ENCODE measurements around the gene ADD3. TPM values are rescaled to one million over a fixed set of nuclear protein-coding genes. Genes with fewer than 3 reads are reported as not detected.
A peak's percentile ranks its signal among the peaks of the same experiment; 100 is the strongest.
"Not testable (repeated sequence)": the region's sequence is repeated elsewhere in the genome, so short reads cannot be mapped to it uniquely, and the experiment has no call there.

Gene ADD3
- total RNA-seq, 4 donors from 2014 or later: 236 to 545 (median 314) TPM

DNA sequence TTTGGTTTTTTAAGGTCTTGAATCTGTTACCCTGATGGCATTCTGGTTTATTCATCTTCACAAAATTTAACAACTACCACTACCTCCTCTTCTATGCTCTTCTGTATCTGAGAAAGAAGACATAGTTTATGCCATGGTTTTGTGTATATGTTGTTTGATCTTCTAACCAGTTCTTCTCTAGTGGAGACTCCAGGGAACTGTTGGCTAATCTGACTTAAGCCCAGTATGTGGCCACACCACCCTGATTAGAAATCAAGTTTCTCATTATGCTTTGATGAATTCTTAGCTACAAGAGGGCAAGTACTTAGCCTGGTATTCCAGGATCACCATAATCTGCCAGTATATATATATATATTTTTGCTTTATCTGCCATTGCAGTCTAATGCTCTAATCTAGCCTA lies 100.1 kb downstream of the ADD3 start:
- Histone ChIP-seq H3K4me3 (no peak overlapping the region), H3K27me3 (no peaks in the 10 kb centered on the region), H3K36me3 (peaks cover 0 to 20% (median 0%) of the 10 kb centered on the region in 3 donors), H3K27ac (no peak overlapping the region), H3K9me3 (no peaks in the 10 kb centered on the region), H3K4me1 (no peaks in the 10 kb centered on the region)
- no peak for DNase-seq
- TF ChIP-seq, protein P1, sequence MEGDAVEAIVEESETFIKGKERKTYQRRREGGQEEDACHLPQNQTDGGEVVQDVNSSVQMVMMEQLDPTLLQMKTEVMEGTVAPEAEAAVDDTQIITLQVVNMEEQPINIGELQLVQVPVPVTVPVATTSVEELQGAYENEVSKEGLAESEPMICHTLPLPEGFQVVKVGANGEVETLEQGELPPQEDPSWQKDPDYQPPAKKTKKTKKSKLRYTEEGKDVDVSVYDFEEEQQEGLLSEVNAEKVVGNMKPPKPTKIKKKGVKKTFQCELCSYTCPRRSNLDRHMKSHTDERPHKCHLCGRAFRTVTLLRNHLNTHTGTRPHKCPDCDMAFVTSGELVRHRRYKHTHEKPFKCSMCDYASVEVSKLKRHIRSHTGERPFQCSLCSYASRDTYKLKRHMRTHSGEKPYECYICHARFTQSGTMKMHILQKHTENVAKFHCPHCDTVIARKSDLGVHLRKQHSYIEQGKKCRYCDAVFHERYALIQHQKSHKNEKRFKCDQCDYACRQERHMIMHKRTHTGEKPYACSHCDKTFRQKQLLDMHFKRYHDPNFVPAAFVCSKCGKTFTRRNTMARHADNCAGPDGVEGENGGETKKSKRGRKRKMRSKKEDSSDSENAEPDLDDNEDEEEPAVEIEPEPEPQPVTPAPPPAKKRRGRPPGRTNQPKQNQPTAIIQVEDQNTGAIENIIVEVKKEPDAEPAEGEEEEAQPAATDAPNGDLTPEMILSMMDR (IDR thresholded peaks at IDR 0.05): peak in 2 of 6 experiments; percentile 7 to 9
- no peak for TF ChIP-seq POLR2A (IDR thresholded peaks at IDR 0.05)

DNA sequence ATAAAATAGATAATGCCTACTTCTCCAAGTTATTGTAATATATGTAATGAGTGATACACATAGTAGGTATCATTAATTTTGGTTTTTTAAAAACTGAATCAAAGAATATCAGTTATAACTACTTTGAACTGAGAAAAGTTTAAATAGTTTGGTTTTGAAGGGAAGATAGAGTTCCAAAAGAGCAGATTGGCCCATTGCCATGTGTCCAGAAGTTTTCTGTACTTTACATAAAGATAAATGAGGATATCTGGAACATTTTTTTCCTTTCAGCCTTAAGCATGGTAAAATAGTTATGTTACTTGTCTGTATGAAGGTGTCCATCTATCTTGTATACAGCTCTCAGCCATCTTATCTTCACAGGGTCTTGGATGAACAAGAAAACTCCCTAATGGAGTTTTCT lies 101.7 kb downstream of the ADD3 start:
- Histone ChIP-seq H3K36me3 (peaks cover 0 to 22% (median 0%) of the 10 kb centered on the region in 3 donors), H3K4me1 (no peaks in the 10 kb centered on the region), H3K4me3 (no peak overlapping the region), H3K9me3 (no peaks in the 10 kb centered on the region), H3K27me3 (no peaks in the 10 kb centered on the region), H3K27ac (no peak overlapping the region)
- no peak for DNase-seq
- TF ChIP-seq, protein P1 (IDR thresholded peaks at IDR 0.05): no peak
- no peak for TF ChIP-seq POLR2A (IDR thresholded peaks at IDR 0.05)

DNA sequence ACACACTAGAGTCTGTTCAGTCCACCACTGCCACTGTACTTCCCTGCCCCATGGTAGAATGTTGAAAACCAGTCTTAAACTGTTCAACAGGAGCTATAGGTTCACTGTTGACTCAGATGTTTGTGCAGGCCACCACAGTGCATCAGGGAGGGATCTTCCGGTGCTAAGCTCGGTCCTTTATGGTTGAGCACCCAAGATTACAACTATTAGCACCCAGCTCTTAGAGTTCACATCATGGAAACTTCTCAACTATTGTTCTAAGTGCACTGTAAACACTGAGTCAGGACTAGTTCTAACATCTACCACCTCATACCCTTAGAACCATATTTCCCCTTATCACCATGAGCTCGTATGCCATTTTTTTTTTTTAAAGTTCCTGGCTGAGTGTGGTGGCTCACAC lies 102.6 kb downstream of the ADD3 start:
- TF ChIP-seq POLR2A (IDR thresholded peaks at IDR 0.05): no peak
- TF ChIP-seq, protein P1 (IDR thresholded peaks at IDR 0.05): no peak
- Histone ChIP-seq H3K9me3 (no peaks in the 10 kb centered on the region), H3K27ac (no peak overlapping the region), H3K4me1 (no peaks in the 10 kb centered on the region), H3K27me3 (no peaks in the 10 kb centered on the region), H3K4me3 (no peak overlapping the region), H3K36me3 (peaks cover 0 to 29% (median 0%) of the 10 kb centered on the region in 3 donors)
- no peak for DNase-seq

DNA sequence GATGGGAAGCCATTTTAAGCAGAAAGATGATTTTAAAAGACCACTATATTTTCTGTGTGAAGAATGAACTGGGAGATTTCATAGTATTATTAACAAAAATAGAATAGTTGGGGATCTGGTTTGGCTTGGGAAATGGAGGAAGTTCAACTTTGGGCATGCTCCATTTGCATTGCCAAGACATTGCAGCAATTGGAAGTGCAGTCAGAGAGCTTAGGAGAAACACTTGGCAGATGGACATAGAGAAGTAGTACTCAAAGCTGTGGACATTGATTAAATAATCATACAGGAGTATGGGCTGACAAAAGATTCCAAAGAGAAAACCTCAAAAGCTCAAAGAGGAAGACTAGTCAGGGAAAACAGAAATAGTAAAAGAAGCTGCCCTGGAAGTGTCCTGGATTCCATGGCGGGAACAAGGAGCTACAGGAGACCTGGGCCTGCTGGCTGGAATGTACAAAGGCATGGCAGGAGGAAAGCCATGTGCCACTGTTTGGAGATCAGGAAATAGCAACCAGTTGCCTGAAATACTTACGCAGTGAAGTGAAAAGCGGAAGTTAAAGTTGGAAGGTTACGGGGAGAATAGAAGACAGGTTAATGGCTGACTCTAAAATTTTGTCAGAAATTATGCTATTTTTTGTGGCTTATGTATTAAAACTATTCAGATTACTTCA lies 106.0 kb downstream of the ADD3 start:
- no peak for DNase-seq
- H3K27me3 ChIP-seq: no peaks in the 10 kb centered on the region
- no peak overlapping the region for H3K4me3 ChIP-seq
- no peaks in the 10 kb centered on the region for H3K9me3 ChIP-seq
- H3K4me1 ChIP-seq: no peaks in the 10 kb centered on the region
- no peak overlapping the region for H3K27ac ChIP-seq
- H3K36me3 ChIP-seq: peaks cover 0 to 59% (median 0%) of the 10 kb centered on the region in 3 donors
- TF ChIP-seq, protein P1 (IDR thresholded peaks at IDR 0.05): no peak
- no peak for TF ChIP-seq POLR2A (IDR thresholded peaks at IDR 0.05)

GRCh38 chr10:110114668-110115067 lies 106.9 kb downstream of the ADD3 start:
- not testable (repeated sequence) for H3K27ac ChIP-seq, H3K9me3 ChIP-seq, DNase-seq, H3K27me3 ChIP-seq, H3K4me1 ChIP-seq, H3K4me3 ChIP-seq
- H3K36me3 ChIP-seq: peaks cover 0 to 67% (median 0%) of the 10 kb centered on the region in 3 donors

DNA sequence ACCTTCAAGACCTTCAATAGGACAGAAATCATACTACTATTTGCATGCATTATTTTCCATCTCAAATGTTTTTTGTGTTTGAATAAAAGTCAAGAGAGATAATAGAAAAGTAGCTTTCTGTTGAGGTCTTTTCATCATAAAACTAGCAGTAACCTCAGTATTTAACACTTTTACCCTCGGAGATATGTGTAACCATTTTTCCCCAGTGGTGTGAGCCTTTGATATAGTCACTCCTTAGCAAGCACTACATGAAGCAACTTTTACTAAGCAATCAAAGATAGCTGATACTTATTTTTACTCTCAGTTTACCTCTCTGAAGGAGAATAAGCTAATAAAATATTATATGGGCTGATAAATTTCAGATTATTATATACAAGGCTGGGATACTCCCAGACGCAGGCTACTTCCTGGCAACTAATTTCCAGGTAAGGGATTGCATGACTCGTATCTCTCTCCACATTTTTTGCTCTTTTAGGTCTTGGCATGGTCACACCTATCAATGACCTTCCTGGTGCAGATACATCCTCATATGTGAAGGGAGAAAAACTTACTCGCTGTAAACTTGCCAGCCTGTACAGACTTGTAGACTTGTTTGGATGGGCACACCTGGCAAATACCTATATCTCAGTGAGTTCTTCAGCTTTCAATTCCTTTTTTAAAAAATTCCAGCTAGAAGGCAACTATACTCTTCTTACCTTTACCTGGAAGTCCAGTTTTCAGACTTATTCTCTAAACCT lies 108.2 kb downstream of the ADD3 start:
- Histone ChIP-seq H3K36me3 (peaks cover 0 to 69% (median 0%) of the 10 kb centered on the region in 3 donors), H3K4me3 (no peak overlapping the region), H3K27me3 (no peaks in the 10 kb centered on the region), H3K9me3 (no peaks in the 10 kb centered on the region), H3K4me1 (no peaks in the 10 kb centered on the region), H3K27ac (no peak overlapping the region)
- no peak for TF ChIP-seq POLR2A (IDR thresholded peaks at IDR 0.05)
- TF ChIP-seq, protein P1 (IDR thresholded peaks at IDR 0.05): no peak
- no peak for DNase-seq

Measured in Peyer's patch (tissue), 4 donors.